Metanephros (tissue), 2 donors: ENCODE results near the gene LINGO4. TPM values are rescaled to one million over a fixed set of nuclear protein-coding genes. Genes with fewer than 3 reads are reported as not detected.

Experiments
- small RNA-seq: library from RNA; depleted of rRNA; stranded (forward); fragments of <200 nt; gene quantifications from one replicate; pipeline ENCODE3, GENCODE V24; 2014; ENCODE audit warnings: low replicate concordance
- total RNA-seq: library from RNA; depleted of rRNA; stranded (reverse); fragments of >200 nt; gene quantifications from one replicate; pipeline ENCODE4 v1.2.3, GENCODE V29; 2014

Gene LINGO4, protein sequence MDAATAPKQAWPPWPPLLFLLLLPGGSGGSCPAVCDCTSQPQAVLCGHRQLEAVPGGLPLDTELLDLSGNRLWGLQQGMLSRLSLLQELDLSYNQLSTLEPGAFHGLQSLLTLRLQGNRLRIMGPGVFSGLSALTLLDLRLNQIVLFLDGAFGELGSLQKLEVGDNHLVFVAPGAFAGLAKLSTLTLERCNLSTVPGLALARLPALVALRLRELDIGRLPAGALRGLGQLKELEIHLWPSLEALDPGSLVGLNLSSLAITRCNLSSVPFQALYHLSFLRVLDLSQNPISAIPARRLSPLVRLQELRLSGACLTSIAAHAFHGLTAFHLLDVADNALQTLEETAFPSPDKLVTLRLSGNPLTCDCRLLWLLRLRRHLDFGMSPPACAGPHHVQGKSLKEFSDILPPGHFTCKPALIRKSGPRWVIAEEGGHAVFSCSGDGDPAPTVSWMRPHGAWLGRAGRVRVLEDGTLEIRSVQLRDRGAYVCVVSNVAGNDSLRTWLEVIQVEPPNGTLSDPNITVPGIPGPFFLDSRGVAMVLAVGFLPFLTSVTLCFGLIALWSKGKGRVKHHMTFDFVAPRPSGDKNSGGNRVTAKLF
- total RNA-seq = 0.47 TPM

DNA sequence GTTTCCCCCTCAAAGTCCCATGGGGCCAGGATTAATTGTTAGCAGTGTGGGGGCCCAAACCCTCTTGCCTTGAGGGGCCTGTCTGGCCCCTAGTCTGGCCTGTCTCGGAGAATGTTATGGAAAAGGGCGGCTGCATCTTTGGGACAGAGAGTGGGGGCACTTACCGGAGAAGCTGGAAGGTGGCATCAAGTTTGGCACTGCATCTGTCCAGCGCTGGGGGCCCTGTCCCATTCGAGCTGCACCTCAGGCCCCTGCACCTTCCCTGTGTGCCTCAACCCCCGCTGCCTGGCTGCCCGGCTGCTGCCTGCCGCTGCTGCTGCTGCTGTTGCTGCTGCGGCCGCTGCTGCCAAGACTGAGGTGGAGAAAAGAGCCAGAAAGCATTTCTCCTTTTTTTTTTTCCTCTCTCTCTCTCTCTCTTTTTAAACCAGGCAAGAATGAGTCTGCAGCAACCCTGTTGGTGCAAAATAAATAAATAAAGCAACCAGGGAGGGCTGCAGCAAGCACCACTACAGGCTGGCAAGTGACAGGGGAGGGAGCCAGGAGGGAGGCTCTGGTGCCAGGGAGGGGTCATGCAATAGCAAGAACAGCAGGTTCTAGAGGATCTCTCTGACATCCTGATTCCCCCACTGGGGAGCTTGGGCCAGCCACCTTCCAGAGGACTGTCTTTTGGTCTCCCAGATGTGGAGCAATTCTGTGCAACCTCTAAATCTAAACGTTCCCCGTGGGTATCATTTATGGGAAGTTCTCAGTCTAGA, at the start of gene LINGO4:
Gene LINGO4, minus strand, starts transcription at position 354 of the 755 bp plus-strand sequence. CDS start 2,715 bp downstream, outside the sequence.

DNA sequence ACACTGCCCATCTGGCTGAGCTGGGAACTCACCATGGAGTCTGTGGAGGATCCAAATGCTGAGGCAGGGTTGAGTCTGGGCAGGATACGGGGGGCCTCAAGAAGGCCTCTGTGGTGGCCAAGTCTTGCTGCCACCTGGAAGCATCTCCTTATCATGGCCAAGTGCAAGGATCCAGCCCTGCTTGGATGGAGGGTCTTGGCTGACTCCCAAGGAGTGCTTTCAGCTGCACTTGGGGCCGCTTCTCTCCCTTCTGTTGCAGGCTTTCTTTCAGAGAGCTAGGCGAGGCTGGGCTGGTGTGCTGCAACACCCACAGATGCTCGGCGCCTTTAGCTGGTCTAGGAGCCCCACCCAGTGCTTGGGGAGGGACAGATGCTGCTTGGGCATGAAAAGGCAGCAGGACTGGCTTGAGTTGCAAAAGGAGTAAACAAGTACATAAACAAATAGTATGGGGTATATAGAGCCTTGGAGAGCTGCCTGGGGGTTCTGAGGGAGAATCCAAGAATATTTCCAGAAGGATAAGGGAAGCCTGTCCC, 48.3 kb upstream of the LINGO4 start, which contains the start of gene THEM5:
Gene THEM5, minus strand, starts transcription at position 302 of the 533 bp plus-strand sequence. Its CDS starts 147 bp downstream, at position 155.

DNA sequence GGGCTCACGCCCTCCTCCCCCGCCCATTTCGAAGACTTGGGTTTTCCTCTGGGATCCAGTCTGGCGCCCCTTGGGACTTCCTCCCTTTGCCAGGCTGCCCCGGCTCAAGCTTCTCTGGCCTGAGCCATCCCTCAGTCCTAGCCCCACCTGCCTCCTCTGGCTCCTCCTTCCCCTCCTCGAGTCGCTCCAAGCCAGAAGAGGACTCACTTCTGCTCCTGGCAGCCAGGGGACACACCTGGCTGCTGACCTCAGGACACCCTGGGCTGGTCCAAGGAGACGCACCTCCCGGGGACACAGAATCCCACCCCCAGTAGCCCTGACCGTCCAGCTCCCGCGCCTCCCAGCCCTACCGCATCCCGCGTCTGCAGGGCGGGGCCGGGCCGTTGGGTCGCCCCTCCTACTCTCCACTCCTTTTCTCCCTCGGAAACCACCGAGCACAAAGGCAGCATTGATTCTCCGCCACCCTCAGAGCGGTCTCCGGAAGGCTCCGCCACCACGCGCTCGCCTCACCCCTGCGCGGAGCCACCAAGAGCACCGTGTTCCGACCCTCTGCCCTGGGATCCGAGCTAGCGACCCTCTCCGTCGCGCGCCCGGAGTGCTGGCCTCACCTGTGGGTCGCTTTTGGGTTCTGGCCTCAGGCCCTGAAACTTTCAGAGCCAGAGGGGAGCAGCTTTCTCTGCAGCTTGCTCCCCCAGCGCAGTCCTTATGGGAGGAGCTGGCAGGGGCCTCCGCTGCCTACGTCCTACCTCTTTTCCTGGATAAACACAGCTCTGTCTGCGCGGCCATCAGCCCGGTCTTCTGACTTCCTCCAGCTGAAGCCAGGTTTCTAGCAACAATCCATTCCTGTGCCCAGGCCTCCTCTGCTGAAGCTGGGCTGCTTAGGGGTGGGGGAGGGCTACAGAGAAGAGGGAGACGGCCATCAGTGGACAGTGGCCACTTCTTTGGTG, 34.5 kb upstream of the LINGO4 start, which contains the start of gene C2CD4D:
Gene C2CD4D, minus strand, starts transcription at position 364 of the 947 bp plus-strand sequence. CDS start 831 bp downstream, outside the sequence.

DNA sequence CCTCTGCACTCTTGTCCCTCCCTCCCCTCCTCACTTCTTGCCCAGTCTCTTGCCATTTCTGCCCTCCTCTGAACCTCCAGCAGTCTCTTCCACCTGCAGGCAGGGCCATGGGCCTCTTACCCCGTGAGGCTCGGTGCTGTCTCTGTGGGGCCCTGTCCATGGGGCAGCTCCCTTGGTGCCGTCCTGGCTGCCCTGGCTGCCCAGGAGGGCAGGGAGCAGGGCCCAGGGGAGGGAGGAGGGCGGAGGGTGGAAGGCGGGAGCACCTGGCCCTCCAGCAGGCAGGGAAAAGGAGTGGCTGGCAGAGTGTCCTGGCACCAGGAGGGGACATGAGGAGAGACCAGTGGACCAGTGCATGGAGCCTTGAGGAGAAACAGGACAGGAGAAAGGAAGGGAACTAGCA, 26.4 kb upstream of the LINGO4 start, which contains the start of gene RORC:
Gene RORC, minus strand, starts transcription at position 198 of the 400 bp plus-strand sequence. Its CDS starts 38 bp downstream, at position 160.

DNA sequence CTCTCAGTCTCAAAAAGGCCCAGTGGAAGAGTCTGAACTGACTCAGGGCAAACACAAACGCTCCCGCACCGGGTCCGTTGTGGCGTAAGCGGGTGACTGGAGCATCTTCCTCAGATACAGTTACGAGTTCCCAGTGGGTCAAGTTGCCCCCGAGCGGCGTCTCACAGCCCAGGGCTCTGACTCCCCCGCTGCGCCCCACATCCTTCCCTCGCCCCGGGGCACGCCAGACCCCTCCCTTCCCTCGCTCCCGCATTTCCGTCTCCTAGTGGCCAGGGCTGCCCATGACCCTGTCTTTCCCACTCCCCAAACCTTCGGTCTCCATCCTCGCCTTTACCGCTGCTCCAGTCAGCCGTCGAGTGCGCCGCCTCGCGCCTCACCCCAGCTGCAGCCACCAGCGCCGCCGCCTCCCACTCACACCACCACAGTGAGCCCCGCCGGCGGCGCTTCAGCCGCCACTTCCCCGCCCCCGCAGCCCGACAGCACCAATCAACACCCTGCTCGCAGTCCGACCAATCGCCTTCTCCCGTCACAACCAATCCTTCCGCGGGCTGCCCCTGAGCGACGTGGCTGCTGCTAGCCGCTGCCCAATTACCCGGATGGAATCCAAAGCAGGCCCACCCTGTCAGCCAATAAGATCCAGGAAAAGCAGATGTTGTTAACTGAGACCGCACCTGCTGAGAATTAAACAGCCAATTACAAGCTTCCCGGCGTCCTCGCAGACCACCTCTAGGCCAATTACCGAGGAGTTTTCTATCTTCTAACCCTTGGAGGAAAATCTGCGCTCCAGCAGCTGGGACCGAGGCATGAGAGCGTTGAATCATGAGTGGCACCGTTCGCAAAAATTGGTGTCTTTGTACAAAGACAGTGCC, 14.9 kb downstream of the LINGO4 start, which contains the start of gene TDRKH:
Gene TDRKH, minus strand, starts transcription at position 430 of the 869 bp plus-strand sequence. CDS start 7,478 bp downstream, outside the sequence.

DNA sequence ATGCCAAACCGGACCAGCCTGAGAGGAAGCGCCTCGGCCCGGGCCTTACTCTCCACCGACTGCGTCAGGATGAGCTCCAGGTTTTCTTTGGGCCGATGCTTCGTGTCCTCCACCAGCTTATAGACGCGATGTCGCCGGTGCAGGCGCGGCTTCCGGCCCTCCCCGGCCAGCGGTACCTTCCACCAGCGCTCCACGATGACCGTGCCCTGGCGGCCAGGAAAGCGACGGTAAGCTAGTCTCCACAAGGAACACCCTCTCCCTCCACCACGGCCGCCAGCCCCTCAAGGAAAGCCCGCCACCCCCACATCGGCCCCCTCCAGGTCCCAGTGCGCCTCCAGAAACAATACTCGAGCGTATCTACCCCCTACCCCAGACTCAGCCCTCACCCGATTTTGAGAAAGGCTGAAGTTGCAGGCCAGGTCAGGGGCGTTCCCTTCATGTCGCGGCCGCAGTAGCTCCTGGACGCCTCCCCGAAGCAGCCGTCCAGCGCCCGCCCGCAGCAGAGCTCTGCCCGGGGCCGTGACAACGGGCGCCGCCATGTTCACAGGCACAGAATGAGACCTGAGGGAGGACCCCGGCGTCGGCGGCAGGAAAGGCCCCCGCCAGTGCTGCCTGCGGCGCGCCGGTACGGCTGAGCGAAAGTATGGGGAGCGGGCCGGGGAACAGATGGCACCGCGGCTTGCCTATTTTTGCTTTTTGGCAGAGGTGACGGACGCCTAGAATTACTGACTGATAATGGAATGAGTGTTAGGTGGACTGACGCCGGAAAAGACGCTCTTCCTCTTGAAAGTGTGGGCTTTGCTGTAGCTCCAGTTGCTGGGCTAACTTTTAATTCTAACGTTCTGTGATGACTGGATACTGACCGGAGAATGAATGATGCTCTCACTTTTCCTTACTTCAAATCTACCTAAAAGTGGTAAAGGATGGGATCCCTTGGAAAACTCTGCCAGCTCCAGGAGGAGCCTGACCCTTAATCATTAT, 42.0 kb downstream of the LINGO4 start, which contains the start of gene MRPL9:
Gene MRPL9, minus strand, starts transcription at position 556 of the 981 bp plus-strand sequence. Its CDS starts 17 bp downstream, at position 539.

Small RNA genes lying within 50 kb of the gene (small RNA-seq; reads per million reads assigned to genes)
- not detected for gene RF00019

Other genes with a start within 250 kb of the LINGO4 start
- gene SNX27, start 193.4 kb downstream of the LINGO4 start, total RNA-seq = 44.3 TPM
- 0.18 TPM for gene CELF3, start 88.6 kb downstream of the LINGO4 start, total RNA-seq
- 2.3 TPM for gene RIIAD1, start 83.9 kb downstream of the LINGO4 start, total RNA-seq
- gene MRPL9, start 41.9 kb downstream of the LINGO4 start, total RNA-seq = 59.6 TPM
- gene TDRKH, start 14.9 kb downstream of the LINGO4 start, total RNA-seq = 5.2 TPM
- gene RORC, start 26.4 kb upstream of the LINGO4 start, total RNA-seq = 10.2 TPM
- 0.12 TPM for gene C2CD4D, start 34.4 kb upstream of the LINGO4 start, total RNA-seq
- gene THEM5, start 48.3 kb upstream of the LINGO4 start, total RNA-seq = 0.41 TPM
- 18.5 TPM for gene THEM4, start 104.1 kb upstream of the LINGO4 start, total RNA-seq
- 76.5 TPM for gene S100A10, start 188.4 kb upstream of the LINGO4 start, total RNA-seq
- 48.2 TPM for gene S100A11, start 231.6 kb upstream of the LINGO4 start, total RNA-seq